Left ventricle myocardium inferior (tissue), 1 donor: ENCODE data around the gene DAAM2. TPM values are rescaled to one million over a fixed set of nuclear protein-coding genes. Genes with fewer than 3 reads are reported as not detected.

Experiments
- DNase-seq: peaks from one replicate; pipeline ENCODE4 v3.0.0-alpha.2; 2020
- H3K27ac ChIP-seq: fragments of 200-600 bp; replicated peaks from 2 replicates; pipeline ENCODE4 v1.8.0; 2021
- H3K27me3 ChIP-seq: fragments of 200-600 bp; 2 replicates; pipeline ENCODE4 v1.8.0; 2021; ENCODE audit warnings: low read depth
- H3K36me3 ChIP-seq: fragments of 200-600 bp; 2 replicates; pipeline ENCODE4 v1.8.0; 2021
- H3K4me1 ChIP-seq: fragments of 200-600 bp; 2 replicates; pipeline ENCODE4 v1.8.0; 2021
- H3K4me3 ChIP-seq: fragments of 200-600 bp; 2 replicates; pipeline ENCODE4 v1.8.0; 2021; ENCODE audit warnings: mild to moderate bottlenecking, moderate library complexity
- H3K9me3 ChIP-seq: fragments of 200-600 bp; replicated peaks from 2 replicates; pipeline ENCODE4 v1.8.0; 2021
- CTCF ChIP-seq: fragments of 200-600 bp; IDR thresholded peaks from 2 replicates; pipeline ENCODE4 v1.8.0; 2021; ENCODE audit warnings: antibody characterized with exemption, mild to moderate bottlenecking, borderline replicate concordance
- intact Hi-C: fragments of 100-400 bp; cut with micrococcal nuclease; formaldehyde crosslinking; loops from one replicate; pipeline ENCODE4 v1.11.0; 2022
- total RNA-seq: library from RNA; stranded (reverse); fragmentation: NEBNext Ultra II Directional; extraction: Animal tissue kit (Norgen Biotek cat#: 25700); gene quantifications from one replicate; pipeline ENCODE4 v1.2.1, GENCODE V29; 2021
- donor health status: DM: no; HTN: yes; CAD: no; lungs with severe emphysema.

The DAAM2 gene
- total RNA-seq, 1 donor from 2014 or later, result 19.1 TPM

DNA sequence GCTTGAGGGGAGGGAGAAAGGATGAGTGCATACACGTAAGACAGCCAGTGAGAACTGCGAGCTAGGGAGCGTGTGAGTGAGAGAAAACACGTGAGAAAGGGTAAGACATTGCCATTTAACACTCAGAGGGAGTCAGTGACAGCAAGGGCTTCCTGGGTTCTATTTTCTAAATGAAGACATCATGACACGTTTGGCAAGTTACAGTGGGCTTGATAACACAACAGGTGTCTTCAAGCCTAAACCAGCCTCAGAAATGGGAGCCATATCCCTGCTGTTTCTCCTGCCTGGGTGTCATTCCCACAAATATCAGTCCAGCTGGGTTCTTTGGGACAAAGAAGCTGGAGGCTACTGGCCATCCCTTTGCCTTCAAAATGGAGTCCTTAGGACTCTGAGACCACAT lies 159.0 kb downstream of the DAAM2 start:
- Histone ChIP-seq H3K36me3 (no peaks in the 10 kb centered on the region), H3K4me1 (peaks cover 18% of the 10 kb centered on the region), H3K4me3 (no peak overlapping the region), H3K27ac (peak overlapping the region; percentile 61), H3K27me3 (no peaks in the 10 kb centered on the region), H3K9me3 (no peaks in the 10 kb centered on the region)
- no peak for DNase-seq
- no peak for TF ChIP-seq CTCF
- intact Hi-C loops, result no loop called here

GRCh38 chr6:39951716-39952115 lies 159.5 kb downstream of the DAAM2 start:
- DNase-seq, result no peak
- Histone ChIP-seq H3K4me3 (no peak overlapping the region), H3K9me3 (no peaks in the 10 kb centered on the region), H3K36me3 (no peaks in the 10 kb centered on the region), H3K4me1 (peaks cover 18% of the 10 kb centered on the region), H3K27me3 (no peaks in the 10 kb centered on the region), H3K27ac (peak overlapping the region; percentile 61)
- intact Hi-C loops, result no loop called here
- TF ChIP-seq CTCF, result no peak

GRCh38 chr6:39952167-39952566 lies 160.0 kb downstream of the DAAM2 start:
- H3K4me1 ChIP-seq, result peaks cover 18% of the 10 kb centered on the region
- intact Hi-C loops, result no loop called here
- H3K4me3 ChIP-seq, result no peak overlapping the region
- no peaks in the 10 kb centered on the region for H3K9me3 ChIP-seq
- peak overlapping the region; percentile 61 for H3K27ac ChIP-seq
- no peaks in the 10 kb centered on the region for H3K36me3 ChIP-seq
- TF ChIP-seq CTCF, result no peak
- no peaks in the 10 kb centered on the region for H3K27me3 ChIP-seq
- DNase-seq, result no peak

- Histone ChIP-seq H3K4me3 (no peak overlapping the region), H3K9me3 (no peaks in the 10 kb centered on the region), H3K27me3 (no peaks in the 10 kb centered on the region), H3K36me3 (no peaks in the 10 kb centered on the region), H3K4me1 (peaks cover 18% of the 10 kb centered on the region), H3K27ac (peak overlapping the region; percentile 61)
- no peak for DNase-seq
- intact Hi-C loops, result no loop called here
- no peak for TF ChIP-seq CTCF
These were observed 161.0 kb downstream of the DAAM2 start for GRCh38 chr6:39953076-39953618.

Other genes starting within 250 kb of the DAAM2 start
- 0.69 TPM for gene KIF6, start 67.0 kb upstream of the DAAM2 start, total RNA-seq
- 28.6 TPM for gene MOCS1, start 142.1 kb downstream of the DAAM2 start, total RNA-seq